WTC11 (cell line): ENCODE data around the gene FAHD1. TPM values are rescaled to one million over a fixed set of nuclear protein-coding genes. Genes with fewer than 3 reads are reported as not detected.

Experiments used
- ATAC-seq: fragments of 200-7000 bp; cut with Tn5 transposase; 2 replicates; pipeline ENCODE4 v1.10.0; 2021; ENCODE audit warnings: mild to moderate bottlenecking, moderate library complexity
- CTCF ChIA-PET: fragments of 300-600 bp; sonication (Branson Sonifier 250); formaldehyde crosslinking; loops from one replicate; lab custom pipeline; 2021; ENCODE audit warnings: antibody characterized with exemption; lab: Charles Lee
- POLR2A ChIA-PET: fragments of 350-600 bp; sonication (Branson Sonifier 250); formaldehyde crosslinking; loops from one replicate; lab custom pipeline; 2021; ENCODE audit warnings: antibody characterized with exemption; lab: Charles Lee
- DNase-seq: peaks from one replicate; pipeline ENCODE4 v3.0.0; 2021; ENCODE audit warnings: low spot score
- H3K27ac Mint-ChIP-seq: 2 replicates; pipeline ENCODE4 v1.8.0; 2021; ENCODE audit warnings: mixed read lengths
- H3K27me3 Mint-ChIP-seq: 2 replicates; pipeline ENCODE4 v1.8.0; 2021; ENCODE audit warnings: low read depth, mild to moderate bottlenecking, moderate library complexity, mixed read lengths
- H3K36me3 Mint-ChIP-seq: 2 replicates; pipeline ENCODE4 v1.8.0; 2021; ENCODE audit warnings: mixed read lengths
- H3K4me1 Mint-ChIP-seq: 2 replicates; pipeline ENCODE4 v1.8.0; 2022; ENCODE audit warnings: mixed read lengths
- H3K4me3 Mint-ChIP-seq: 2 replicates; pipeline ENCODE4 v1.8.0; 2021; ENCODE audit warnings: mild to moderate bottlenecking, moderate library complexity, mixed read lengths
- H3K9me3 Mint-ChIP-seq: 2 replicates; pipeline ENCODE4 v1.8.0; 2021; ENCODE audit warnings: mixed read lengths
- ATF1 ChIP-seq: sonication (generic); formaldehyde crosslinking; IDR thresholded peaks from 2 replicates; pipeline ENCODE4 v1.8.1; 2023; ENCODE audit warnings: mild to moderate bottlenecking, moderate library complexity, missing genetic modification reagents
- EMX1 ChIP-seq: fragments of 250-450 bp; sonication (Bioruptor Pico); IDR thresholded peaks from 2 replicates; pipeline ENCODE4 v1.8.0; 2021; ENCODE audit warnings: mild to moderate bottlenecking
- FOXP1 ChIP-seq: sonication (generic); formaldehyde crosslinking; IDR thresholded peaks from 2 replicates; pipeline ENCODE4 v1.8.0; 2022; ENCODE audit warnings: missing genetic modification reagents, mild to moderate bottlenecking, moderate library complexity, borderline replicate concordance
- GRHL2 ChIP-seq: fragments of 250-450 bp; sonication (Bioruptor Pico); IDR thresholded peaks from 2 replicates; pipeline ENCODE4 v1.8.0; 2022; ENCODE audit warnings: mild to moderate bottlenecking, moderate library complexity; ENCODE audit not compliant: insufficient replicate concordance, severe bottlenecking
- JAZF1 ChIP-seq: fragments of 250-450 bp; sonication (Bioruptor Pico); IDR thresholded peaks from 2 replicates; pipeline ENCODE4 v1.9.0; 2021; ENCODE audit warnings: moderate library complexity, mild to moderate bottlenecking, inconsistent platforms
- MYBL2 ChIP-seq: sonication (generic); formaldehyde crosslinking; IDR thresholded peaks from 2 replicates; pipeline ENCODE4 v1.8.1; 2023; ENCODE audit warnings: mild to moderate bottlenecking, moderate library complexity, missing genetic modification reagents
- NR1H2 ChIP-seq: sonication (generic); formaldehyde crosslinking; IDR thresholded peaks from 2 replicates; pipeline ENCODE4 v1.9.0; 2021; ENCODE audit warnings: mild to moderate bottlenecking, moderate library complexity, missing genetic modification reagents
- NR3C1 ChIP-seq: sonication (generic); formaldehyde crosslinking; conservative IDR thresholded peaks from 2 replicates; pipeline ENCODE4 v1.8.1; 2023; ENCODE audit warnings: low read depth, mild to moderate bottlenecking, missing genetic modification reagents
- SMAD3 ChIP-seq: sonication (generic); formaldehyde crosslinking; IDR thresholded peaks from 2 replicates; pipeline ENCODE4 v1.8.0; 2022; ENCODE audit warnings: missing genetic modification reagents, mild to moderate bottlenecking, borderline replicate concordance
- SMAD4 ChIP-seq: sonication (generic); formaldehyde crosslinking; IDR thresholded peaks from 2 replicates; pipeline ENCODE4 v1.8.0; 2022; ENCODE audit warnings: mild to moderate bottlenecking, missing genetic modification reagents
- TEAD1 ChIP-seq: sonication (generic); formaldehyde crosslinking; IDR thresholded peaks from 2 replicates; pipeline ENCODE4 v1.8.0; 2022; ENCODE audit warnings: mild to moderate bottlenecking, missing genetic modification reagents
- TP53 ChIP-seq: sonication (generic); formaldehyde crosslinking; IDR thresholded peaks from 2 replicates; pipeline ENCODE4 v1.8.1; 2023; ENCODE audit warnings: mild to moderate bottlenecking, missing genetic modification reagents
- ZNF232 ChIP-seq: sonication (generic); formaldehyde crosslinking; IDR thresholded peaks from 2 replicates; pipeline ENCODE4 v1.8.0; 2022; ENCODE audit warnings: mild to moderate bottlenecking, missing genetic modification reagents
- ZNF263 ChIP-seq: sonication (generic); formaldehyde crosslinking; IDR thresholded peaks from 2 replicates; pipeline ENCODE4 v1.8.1; 2022; ENCODE audit warnings: low read depth, mild to moderate bottlenecking, moderate library complexity, missing genetic modification reagents
- total RNA-seq: library from RNA; stranded (reverse); gene quantifications from 3 replicates; pipeline ENCODE4 v1.2.3, GENCODE V29; 2021
- TF ChIP-seq, protein P1 (sequence below): fragments of 250-450 bp; sonication (Bioruptor Pico); IDR thresholded peaks from 2 replicates; pipeline ENCODE4 v1.9.0; 2021; ENCODE audit warnings: mild to moderate bottlenecking, borderline replicate concordance
- TF ChIP-seq, protein P2 (sequence below): fragments of 200-600 bp; IDR thresholded peaks from 2 replicates; pipeline ENCODE4 v1.8.0; 2022; ENCODE audit warnings: antibody characterized with exemption
- TF ChIP-seq, protein P3 (sequence below): fragments of 250-450 bp; sonication (Bioruptor Pico); conservative IDR thresholded peaks from 2 replicates; pipeline ENCODE4 v1.9.0; 2021; ENCODE audit warnings: mild to moderate bottlenecking
- TF ChIP-seq, protein P4 (sequence below): sonication (generic); formaldehyde crosslinking; IDR thresholded peaks from 2 replicates; pipeline ENCODE4 v1.8.1; 2023; ENCODE audit warnings: mild to moderate bottlenecking, missing genetic modification reagents

FAHD1 gene
- total RNA-seq, 1 experiment from 2014 or later, result 14.3 TPM

DNA sequence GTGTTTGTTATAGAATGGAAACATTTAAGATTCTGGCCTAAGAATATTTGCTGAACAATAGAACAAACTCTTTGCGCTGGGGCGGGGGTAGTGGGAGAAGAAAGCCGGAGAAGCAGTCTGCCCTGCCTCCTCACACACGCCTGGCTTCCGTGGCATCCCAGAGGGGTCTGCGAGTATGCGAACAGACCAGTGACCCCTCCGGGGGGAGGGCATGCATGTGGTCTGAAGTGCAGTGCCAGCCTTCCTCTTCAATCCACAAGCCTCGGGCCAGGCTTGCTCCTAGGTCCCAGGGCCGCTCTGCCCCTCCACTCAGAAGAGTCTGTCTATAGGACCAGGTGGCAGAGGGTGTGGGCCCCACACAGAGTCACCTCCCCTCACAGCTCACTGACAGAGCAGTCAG is 19.4 kb upstream of the FAHD1 start:
- ATAC-seq (no peak), DNase-seq (no peak)
- Mint-ChIP-seq H3K4me3 (no peak overlapping the region), H3K27me3 (no peaks in the 10 kb centered on the region; the same call in none of the 2 replicates), H3K4me1 (no peaks in the 10 kb centered on the region), H3K36me3 (peaks cover 14% of the 10 kb centered on the region), H3K9me3 (peaks cover 8% of the 10 kb centered on the region; the same call in 1 of the 2 replicates), H3K27ac (no peak overlapping the region)
- POLR2A ChIA-PET, result no interaction called here
- CTCF ChIA-PET, result no interaction called here
- TF ChIP-seq, protein P1, sequence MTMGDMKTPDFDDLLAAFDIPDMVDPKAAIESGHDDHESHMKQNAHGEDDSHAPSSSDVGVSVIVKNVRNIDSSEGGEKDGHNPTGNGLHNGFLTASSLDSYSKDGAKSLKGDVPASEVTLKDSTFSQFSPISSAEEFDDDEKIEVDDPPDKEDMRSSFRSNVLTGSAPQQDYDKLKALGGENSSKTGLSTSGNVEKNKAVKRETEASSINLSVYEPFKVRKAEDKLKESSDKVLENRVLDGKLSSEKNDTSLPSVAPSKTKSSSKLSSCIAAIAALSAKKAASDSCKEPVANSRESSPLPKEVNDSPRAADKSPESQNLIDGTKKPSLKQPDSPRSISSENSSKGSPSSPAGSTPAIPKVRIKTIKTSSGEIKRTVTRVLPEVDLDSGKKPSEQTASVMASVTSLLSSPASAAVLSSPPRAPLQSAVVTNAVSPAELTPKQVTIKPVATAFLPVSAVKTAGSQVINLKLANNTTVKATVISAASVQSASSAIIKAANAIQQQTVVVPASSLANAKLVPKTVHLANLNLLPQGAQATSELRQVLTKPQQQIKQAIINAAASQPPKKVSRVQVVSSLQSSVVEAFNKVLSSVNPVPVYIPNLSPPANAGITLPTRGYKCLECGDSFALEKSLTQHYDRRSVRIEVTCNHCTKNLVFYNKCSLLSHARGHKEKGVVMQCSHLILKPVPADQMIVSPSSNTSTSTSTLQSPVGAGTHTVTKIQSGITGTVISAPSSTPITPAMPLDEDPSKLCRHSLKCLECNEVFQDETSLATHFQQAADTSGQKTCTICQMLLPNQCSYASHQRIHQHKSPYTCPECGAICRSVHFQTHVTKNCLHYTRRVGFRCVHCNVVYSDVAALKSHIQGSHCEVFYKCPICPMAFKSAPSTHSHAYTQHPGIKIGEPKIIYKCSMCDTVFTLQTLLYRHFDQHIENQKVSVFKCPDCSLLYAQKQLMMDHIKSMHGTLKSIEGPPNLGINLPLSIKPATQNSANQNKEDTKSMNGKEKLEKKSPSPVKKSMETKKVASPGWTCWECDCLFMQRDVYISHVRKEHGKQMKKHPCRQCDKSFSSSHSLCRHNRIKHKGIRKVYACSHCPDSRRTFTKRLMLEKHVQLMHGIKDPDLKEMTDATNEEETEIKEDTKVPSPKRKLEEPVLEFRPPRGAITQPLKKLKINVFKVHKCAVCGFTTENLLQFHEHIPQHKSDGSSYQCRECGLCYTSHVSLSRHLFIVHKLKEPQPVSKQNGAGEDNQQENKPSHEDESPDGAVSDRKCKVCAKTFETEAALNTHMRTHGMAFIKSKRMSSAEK, result no peak

DNA sequence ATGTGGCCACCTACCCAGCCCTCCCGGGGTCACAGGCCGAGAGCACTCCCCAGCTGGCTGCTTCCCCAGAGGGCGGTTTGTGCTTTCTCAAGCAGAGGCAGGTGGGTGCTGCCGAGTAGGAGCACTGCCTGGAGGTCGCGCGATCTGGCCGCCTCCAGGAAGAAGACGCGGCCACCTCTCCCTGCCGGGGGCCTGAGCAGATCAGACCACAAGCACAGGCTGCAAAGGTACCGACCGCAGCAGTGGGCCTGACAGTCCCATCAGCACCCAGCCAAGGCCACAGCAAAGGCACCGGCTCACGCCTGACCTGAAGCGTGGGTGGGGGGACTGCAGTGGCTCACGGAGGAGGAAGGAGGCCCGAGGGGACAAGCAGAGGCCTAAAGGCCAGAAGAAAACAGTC is 18.3 kb upstream of the FAHD1 start:
- H3K4me1 Mint-ChIP-seq, result no peaks in the 10 kb centered on the region
- ChIA-PET CTCF (no interaction called here), POLR2A (no interaction called here)
- no peak for TF ChIP-seq TEAD1 (CRISPR knock-in tag)
- no peak for TF ChIP-seq GRHL2 (CRISPR knock-in tag)
- TF ChIP-seq, protein P2, sequence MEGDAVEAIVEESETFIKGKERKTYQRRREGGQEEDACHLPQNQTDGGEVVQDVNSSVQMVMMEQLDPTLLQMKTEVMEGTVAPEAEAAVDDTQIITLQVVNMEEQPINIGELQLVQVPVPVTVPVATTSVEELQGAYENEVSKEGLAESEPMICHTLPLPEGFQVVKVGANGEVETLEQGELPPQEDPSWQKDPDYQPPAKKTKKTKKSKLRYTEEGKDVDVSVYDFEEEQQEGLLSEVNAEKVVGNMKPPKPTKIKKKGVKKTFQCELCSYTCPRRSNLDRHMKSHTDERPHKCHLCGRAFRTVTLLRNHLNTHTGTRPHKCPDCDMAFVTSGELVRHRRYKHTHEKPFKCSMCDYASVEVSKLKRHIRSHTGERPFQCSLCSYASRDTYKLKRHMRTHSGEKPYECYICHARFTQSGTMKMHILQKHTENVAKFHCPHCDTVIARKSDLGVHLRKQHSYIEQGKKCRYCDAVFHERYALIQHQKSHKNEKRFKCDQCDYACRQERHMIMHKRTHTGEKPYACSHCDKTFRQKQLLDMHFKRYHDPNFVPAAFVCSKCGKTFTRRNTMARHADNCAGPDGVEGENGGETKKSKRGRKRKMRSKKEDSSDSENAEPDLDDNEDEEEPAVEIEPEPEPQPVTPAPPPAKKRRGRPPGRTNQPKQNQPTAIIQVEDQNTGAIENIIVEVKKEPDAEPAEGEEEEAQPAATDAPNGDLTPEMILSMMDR, result no peak
- TF ChIP-seq, protein P3, sequence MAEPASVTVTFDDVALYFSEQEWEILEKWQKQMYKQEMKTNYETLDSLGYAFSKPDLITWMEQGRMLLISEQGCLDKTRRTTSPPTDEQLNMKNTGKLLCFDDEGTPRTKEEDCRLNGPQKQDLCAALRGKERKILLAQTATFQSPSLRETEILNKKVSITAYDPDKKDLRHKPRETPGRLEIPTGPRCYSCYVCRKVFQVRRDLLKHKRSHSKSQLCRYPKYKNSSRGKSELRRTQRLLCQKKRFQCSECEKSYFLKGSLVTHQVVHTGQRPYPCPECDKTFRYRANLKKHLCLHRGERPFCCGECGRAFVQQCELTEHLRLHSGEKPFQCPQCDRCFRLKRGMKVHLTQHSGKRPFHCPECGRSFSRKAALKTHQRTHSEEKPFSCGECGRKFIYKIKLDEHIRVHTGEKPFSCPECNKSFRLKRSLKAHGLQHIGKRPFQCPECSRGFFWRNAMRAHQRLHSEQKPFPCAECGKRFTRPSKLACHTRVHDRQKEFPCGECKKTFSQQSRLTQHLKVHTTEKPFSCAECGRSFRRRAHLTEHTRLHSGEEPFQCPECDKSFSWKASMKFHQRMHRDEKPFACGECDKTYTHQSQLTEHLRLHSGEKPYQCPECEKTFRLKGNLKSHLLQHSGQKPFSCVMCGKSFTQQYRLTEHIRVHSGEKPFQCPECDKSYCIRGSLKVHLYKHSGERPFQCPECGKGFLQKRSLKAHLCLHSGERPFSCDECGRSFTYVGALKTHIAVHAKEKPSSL (CRISPR knock-in tag), result no peak
- TF ChIP-seq, protein P4, sequence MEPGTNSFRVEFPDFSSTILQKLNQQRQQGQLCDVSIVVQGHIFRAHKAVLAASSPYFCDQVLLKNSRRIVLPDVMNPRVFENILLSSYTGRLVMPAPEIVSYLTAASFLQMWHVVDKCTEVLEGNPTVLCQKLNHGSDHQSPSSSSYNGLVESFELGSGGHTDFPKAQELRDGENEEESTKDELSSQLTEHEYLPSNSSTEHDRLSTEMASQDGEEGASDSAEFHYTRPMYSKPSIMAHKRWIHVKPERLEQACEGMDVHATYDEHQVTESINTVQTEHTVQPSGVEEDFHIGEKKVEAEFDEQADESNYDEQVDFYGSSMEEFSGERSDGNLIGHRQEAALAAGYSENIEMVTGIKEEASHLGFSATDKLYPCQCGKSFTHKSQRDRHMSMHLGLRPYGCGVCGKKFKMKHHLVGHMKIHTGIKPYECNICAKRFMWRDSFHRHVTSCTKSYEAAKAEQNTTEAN (CRISPR knock-in tag), result no peak
- TF ChIP-seq SMAD4 (CRISPR knock-in tag), result no peak
- no peak for TF ChIP-seq TP53
- TF ChIP-seq JAZF1 (CRISPR knock-in tag), result no peak
- no peak for TF ChIP-seq ZNF263 (CRISPR knock-in tag)
- no peak for TF ChIP-seq EMX1
- TF ChIP-seq SMAD3 (CRISPR knock-in tag), result no peak
- no peak for TF ChIP-seq FOXP1 (CRISPR knock-in tag)
- no peak for TF ChIP-seq NR1H2 (CRISPR knock-in tag)
- TF ChIP-seq ZNF232, result no peak
- TF ChIP-seq ATF1 (CRISPR knock-in tag), result no peak
- no peak for TF ChIP-seq NR3C1 (CRISPR knock-in tag)
- no peak for TF ChIP-seq MYBL2 (CRISPR knock-in tag)
- TF ChIP-seq, all 79 proteins: peak for 0
- Mint-ChIP-seq H3K9me3 (peaks cover 7% of the 10 kb centered on the region; the same call in 1 of the 2 replicates), H3K27ac (no peak overlapping the region), H3K36me3 (peaks cover 14% of the 10 kb centered on the region), H3K27me3 (no peaks in the 10 kb centered on the region; the same call in 1 of the 2 replicates), H3K4me3 (no peak overlapping the region)
- ATAC-seq (no peak), DNase-seq (no peak)
